ENCODE data around the gene RXRA.

RXRA gene

DNA sequence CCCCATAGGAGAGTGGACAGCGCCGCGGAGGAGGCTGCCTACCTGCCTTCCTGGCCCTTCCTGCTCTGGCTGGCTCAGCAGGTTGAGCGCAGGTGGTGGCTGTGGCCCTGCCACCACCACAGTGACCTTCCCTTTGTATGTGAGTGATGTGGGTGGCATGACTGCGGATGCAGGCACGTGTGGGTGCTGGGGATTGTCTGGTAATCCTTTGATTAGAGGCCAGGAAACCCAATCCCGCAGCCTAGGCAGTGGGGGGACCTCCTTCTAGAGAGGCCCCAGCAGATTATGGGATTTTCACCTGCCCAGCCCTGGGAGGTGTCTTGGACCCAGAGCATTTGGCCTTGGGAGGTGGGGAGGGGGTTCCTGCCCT, 16.5 kb downstream of the RXRA start:
- Histone ChIP-seq H3K36me3 (ENCODE audit: insufficient read depth, low read length) (no peaks in the 10 kb centered on the region), H3K9me3 (ENCODE audit: insufficient read depth, low read depth, low read length) (no peaks in the 10 kb centered on the region), H3K4me3 (ENCODE audit: low read length) (no peak overlapping the region), H3K27me3 (ENCODE audit: insufficient read depth, low read length) (no peaks in the 10 kb centered on the region), H3K9ac (ENCODE audit: low read depth, low read length) (no peak overlapping the region), H3K27ac (ENCODE audit: low read depth, low read length) (no peak overlapping the region), H3K4me1 (ENCODE audit: insufficient read depth, low read length) (no peaks in the 10 kb centered on the region)
- whole genome bisulfite sequencing, result 92% methylated on average over 7 of the region's 7 CpGs

DNA sequence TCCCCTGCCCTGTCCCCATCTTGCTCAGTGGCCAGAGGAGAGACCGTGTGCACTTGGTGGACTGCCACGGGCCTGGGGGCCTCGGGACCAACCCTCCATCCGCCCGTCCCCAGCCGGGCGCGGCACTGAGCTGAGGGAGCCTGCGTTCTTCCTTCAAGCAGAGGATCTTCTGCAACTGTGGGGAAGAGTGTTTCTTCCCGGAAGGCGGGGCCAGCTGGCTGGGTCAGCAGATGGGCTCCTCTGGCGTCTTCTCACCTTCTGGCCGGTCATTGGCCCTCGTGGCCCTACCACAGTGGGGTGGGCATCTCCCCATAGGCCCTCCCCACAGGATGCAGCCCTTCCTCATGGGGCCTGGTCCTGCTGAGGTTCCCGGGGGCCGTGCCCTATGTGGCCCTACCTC, 17.4 kb downstream of the RXRA start:
- H3K27ac ChIP-seq (ENCODE audit: low read depth, low read length), result no peak overlapping the region
- WGBS, result 93% methylated on average over 16 of the region's 16 CpGs
- no peak overlapping the region for H3K9ac ChIP-seq (ENCODE audit: low read depth, low read length)
- H3K27me3 ChIP-seq (ENCODE audit: insufficient read depth, low read length), result no peaks in the 10 kb centered on the region
- no peaks in the 10 kb centered on the region for H3K4me1 ChIP-seq (ENCODE audit: insufficient read depth, low read length)
- H3K4me3 ChIP-seq (ENCODE audit: low read length), result no peak overlapping the region
- H3K9me3 ChIP-seq (ENCODE audit: insufficient read depth, low read depth, low read length), result no peaks in the 10 kb centered on the region
- no peaks in the 10 kb centered on the region for H3K36me3 ChIP-seq (ENCODE audit: insufficient read depth, low read length)

DNA sequence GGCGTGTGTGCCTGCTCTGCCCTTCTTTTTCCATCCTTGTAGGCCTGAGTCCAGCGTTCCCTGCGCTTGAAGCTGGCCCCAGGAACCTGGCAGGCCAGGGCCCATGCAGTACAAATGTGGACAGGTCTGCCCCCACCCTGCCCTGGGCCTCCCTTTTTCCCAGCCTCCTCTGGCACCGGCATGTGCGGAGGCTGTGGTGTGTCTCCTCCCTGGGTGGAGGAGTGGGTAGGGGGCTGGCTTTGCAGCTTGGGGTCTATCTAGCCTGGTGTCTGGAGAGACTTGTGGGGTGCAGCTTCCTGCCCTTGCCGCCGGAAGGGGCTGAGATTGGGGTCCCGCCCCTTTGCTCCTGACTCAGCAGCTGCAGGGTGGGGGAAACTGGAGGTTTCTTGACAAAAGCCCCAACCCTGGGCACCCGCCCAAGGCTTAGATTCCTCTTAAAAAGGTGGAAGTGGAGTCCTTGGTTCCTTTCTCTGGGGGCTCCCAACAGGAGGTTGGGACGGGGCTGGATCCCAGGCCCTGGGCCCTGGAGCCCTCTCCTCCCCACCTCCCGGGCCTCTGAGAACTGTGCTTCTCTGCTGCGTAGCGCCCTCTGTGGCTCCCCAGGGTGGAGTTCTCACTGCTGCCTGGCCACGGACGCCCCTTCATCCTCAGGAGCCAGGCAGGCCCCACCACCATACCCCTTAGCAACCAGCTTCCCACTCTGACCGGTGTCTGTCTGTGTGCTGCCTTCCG, 18.0 kb downstream of the RXRA start:
- no peaks in the 10 kb centered on the region for H3K4me1 ChIP-seq (ENCODE audit: insufficient read depth, low read length)
- H3K9me3 ChIP-seq (ENCODE audit: insufficient read depth, low read depth, low read length), result no peaks in the 10 kb centered on the region
- no peak overlapping the region for H3K9ac ChIP-seq (ENCODE audit: low read depth, low read length)
- H3K4me3 ChIP-seq (ENCODE audit: low read length), result no peak overlapping the region
- WGBS, result 92% methylated on average over 16 of the region's 17 CpGs
- H3K36me3 ChIP-seq (ENCODE audit: insufficient read depth, low read length), result no peaks in the 10 kb centered on the region
- H3K27me3 ChIP-seq (ENCODE audit: insufficient read depth, low read length), result no peaks in the 10 kb centered on the region
- H3K27ac ChIP-seq (ENCODE audit: low read depth, low read length), result no peak overlapping the region

DNA sequence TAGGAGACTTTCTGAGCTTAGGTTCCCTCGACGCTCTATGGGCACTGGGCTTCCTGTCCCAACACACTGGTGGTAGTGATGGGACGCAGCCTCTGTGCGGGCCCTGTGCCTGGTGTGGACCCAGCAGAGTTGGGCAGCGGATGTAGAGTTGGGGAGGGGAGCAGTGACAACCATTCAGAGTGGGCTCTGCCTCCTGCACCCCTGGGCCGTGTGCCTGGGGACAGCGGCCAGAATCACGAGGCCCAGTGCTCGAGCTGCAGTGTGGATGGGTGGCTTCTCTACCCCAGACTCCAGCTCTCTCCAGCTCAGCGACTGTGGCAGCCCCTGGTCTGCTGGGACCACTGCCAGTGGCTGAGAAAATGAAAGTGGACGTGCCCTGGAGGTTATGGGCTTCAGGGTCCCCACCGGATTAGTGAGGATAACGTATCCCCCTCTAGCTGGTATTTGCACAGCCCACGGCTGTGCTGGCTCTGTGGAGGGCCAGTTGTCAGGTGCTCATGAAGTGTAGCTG, 18.6 kb downstream of the RXRA start:
- H3K4me1 ChIP-seq (ENCODE audit: insufficient read depth, low read length), result no peaks in the 10 kb centered on the region
- no peak overlapping the region for H3K27ac ChIP-seq (ENCODE audit: low read depth, low read length)
- H3K27me3 ChIP-seq (ENCODE audit: insufficient read depth, low read length), result no peaks in the 10 kb centered on the region
- WGBS, result 95% methylated on average over 14 of the region's 14 CpGs
- no peaks in the 10 kb centered on the region for H3K9me3 ChIP-seq (ENCODE audit: insufficient read depth, low read depth, low read length)
- no peak overlapping the region for H3K9ac ChIP-seq (ENCODE audit: low read depth, low read length)
- H3K4me3 ChIP-seq (ENCODE audit: low read length), result no peak overlapping the region
- H3K36me3 ChIP-seq (ENCODE audit: insufficient read depth, low read length), result no peaks in the 10 kb centered on the region

DNA sequence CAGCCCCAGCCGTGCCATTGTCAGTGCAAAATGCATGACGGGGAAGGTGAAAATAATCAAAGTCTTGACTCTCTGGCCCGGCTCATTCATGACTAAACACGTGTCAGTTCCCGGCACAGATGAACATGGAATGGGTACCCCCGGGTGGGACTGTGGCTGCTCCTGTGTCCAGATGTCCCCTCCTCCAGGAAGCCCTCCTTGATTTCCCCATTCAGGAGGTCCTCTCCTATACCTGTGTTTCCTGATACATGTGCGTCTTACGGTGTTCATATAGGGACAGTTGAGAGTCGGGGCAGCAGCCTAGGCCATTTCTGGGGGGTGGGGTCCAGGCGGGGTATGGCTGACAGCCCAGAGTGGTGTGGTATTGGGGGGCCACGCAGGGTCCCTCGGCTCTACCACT, 19.5 kb downstream of the RXRA start:
- Histone ChIP-seq H3K36me3 (ENCODE audit: insufficient read depth, low read length) (no peaks in the 10 kb centered on the region), H3K9ac (ENCODE audit: low read depth, low read length) (no peak overlapping the region), H3K9me3 (ENCODE audit: insufficient read depth, low read depth, low read length) (no peaks in the 10 kb centered on the region), H3K4me1 (ENCODE audit: insufficient read depth, low read length) (no peaks in the 10 kb centered on the region), H3K27ac (ENCODE audit: low read depth, low read length) (no peak overlapping the region), H3K27me3 (ENCODE audit: insufficient read depth, low read length) (no peaks in the 10 kb centered on the region), H3K4me3 (ENCODE audit: low read length) (no peak overlapping the region)
- 95% methylated on average over 12 of the region's 12 CpGs for WGBS

DNA sequence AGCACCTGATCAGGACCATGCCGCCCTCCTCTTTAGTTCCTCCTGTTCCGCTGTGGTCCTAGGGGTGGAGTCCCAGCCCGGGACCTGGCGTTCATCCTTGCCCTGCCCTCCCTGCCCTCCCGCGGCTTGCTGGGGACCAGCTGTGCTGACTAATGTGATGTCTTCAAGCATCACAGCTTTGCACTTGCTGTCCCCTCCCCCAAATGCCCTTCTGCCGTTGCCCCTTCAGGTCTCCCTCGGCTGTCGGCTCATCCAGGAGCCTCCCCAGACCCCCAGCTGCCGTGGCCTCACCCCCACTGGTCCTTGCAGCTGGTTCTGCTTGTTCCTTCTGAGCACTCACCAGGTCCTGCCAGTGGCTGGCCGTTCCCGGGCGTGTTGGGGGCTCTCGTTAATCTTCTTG, 19.9 kb downstream of the RXRA start:
- H3K9me3 ChIP-seq (ENCODE audit: insufficient read depth, low read depth, low read length), result no peaks in the 10 kb centered on the region
- H3K9ac ChIP-seq (ENCODE audit: low read depth, low read length), result no peak overlapping the region
- H3K27ac ChIP-seq (ENCODE audit: low read depth, low read length), result no peak overlapping the region
- H3K36me3 ChIP-seq (ENCODE audit: insufficient read depth, low read length), result no peaks in the 10 kb centered on the region
- no peaks in the 10 kb centered on the region for H3K27me3 ChIP-seq (ENCODE audit: insufficient read depth, low read length)
- H3K4me3 ChIP-seq (ENCODE audit: low read length), result no peak overlapping the region
- H3K4me1 ChIP-seq (ENCODE audit: insufficient read depth, low read length), result no peaks in the 10 kb centered on the region
- 81% methylated on average over 14 of the region's 14 CpGs for WGBS

DNA sequence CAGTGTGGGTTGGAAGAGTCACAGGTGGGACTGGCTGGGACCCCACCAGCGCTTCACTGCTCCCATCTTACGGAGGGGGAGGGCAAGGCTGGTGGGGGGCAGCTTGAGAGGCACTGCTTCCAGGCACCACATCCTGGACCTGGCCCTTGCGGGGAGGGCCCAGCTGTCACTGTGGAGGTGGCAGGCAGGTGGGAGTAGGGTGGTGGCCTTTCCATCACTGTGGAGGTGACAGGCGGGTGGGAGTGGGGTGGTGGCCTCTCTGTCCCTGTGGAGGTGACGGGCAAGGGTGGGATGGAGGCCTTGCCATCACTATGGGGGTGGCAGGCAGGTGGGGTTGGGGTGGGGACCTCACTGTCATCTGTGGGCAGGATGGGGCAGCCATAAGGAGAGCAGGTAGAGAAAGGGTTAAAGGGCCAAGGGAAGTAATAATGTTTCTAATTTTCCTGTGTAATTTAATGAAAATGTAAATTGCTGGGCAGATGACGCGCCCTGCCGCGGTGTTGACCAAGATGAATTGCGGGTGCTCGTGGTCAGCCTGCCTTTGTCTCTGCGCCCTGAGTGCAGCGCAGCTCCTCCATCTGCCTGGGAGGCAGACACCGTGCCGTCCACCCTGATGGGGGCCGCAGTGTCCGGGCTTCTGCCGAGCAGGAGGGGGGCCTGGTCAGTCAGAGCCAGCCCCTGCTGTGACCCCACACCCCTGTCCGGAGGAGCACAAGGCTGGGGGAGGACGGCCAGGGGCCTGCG, 20.8 kb downstream of the RXRA start:
- H3K9ac ChIP-seq (ENCODE audit: low read depth, low read length), result no peak overlapping the region
- H3K27me3 ChIP-seq (ENCODE audit: insufficient read depth, low read length), result no peaks in the 10 kb centered on the region
- 94% methylated on average over 21 of the region's 21 CpGs for WGBS
- no peaks in the 10 kb centered on the region for H3K36me3 ChIP-seq (ENCODE audit: insufficient read depth, low read length)
- no peaks in the 10 kb centered on the region for H3K9me3 ChIP-seq (ENCODE audit: insufficient read depth, low read depth, low read length)
- no peaks in the 10 kb centered on the region for H3K4me1 ChIP-seq (ENCODE audit: insufficient read depth, low read length)
- H3K27ac ChIP-seq (ENCODE audit: low read depth, low read length), result no peak overlapping the region
- H3K4me3 ChIP-seq (ENCODE audit: low read length), result no peak overlapping the region

DNA sequence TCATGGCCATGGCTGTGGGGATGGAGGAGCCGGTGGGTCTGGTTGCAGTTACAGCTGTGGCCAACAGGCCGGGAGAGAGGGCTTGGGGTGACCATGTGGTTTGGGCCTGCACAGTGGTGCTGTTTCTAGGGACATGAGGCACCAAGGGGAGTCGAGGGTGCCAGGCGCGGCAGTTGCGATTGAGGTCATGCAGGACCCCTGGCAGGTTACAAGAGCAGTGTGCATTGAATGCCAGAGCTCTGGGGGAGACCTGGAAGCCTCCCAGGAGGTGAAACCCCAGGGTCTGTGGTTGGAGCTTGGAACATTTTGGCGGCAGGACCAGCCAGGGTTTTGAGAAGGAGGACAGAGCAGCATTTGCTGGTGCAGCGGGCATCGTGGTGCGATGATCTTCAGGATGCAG, 21.7 kb downstream of the RXRA start:
- no peaks in the 10 kb centered on the region for H3K9me3 ChIP-seq (ENCODE audit: insufficient read depth, low read depth, low read length)
- H3K27ac ChIP-seq (ENCODE audit: low read depth, low read length), result no peak overlapping the region
- WGBS, result 94% methylated on average over 10 of the region's 10 CpGs
- H3K36me3 ChIP-seq (ENCODE audit: insufficient read depth, low read length), result no peaks in the 10 kb centered on the region
- H3K9ac ChIP-seq (ENCODE audit: low read depth, low read length), result no peak overlapping the region
- no peak overlapping the region for H3K4me3 ChIP-seq (ENCODE audit: low read length)
- H3K4me1 ChIP-seq (ENCODE audit: insufficient read depth, low read length), result no peaks in the 10 kb centered on the region
- H3K27me3 ChIP-seq (ENCODE audit: insufficient read depth, low read length), result no peaks in the 10 kb centered on the region

DNA sequence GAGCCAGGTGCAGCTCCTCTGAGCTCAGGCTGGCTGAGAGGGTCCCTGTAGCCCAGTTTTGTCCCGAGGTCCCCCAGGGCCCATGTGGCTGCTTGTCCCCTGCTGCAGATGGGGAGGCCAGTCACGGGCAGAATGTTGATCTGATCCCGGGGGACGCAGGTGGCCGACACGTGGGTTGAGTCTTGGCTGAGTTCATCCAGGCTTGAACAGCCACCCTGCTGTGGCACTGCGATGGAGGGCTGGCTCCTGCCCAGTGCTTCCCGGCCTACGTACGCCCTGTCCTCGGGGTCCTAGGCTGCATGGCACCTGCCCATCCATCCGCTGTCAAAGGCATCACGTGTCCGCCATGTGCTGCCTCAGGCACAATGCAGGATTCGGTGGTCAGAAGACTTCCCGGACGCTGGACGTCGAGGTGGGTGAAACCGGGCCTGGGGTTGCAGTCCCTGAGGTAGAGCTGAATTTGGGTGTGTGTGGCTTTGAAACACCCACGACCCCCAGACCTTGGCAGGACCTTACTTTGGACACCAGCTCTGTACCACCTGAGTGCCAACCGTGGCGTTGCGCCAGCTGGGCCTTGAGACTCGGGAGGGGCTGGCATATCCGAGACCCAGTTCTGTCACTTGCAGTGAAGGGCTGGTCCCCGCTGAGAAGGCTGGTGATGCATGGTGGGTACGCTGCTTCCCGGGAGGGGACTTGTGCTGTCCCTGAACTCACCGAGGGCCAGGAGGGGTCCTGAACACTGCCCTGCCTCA, 22.3 kb downstream of the RXRA start:
- no peaks in the 10 kb centered on the region for H3K9me3 ChIP-seq (ENCODE audit: insufficient read depth, low read depth, low read length)
- no peak overlapping the region for H3K4me3 ChIP-seq (ENCODE audit: low read length)
- no peaks in the 10 kb centered on the region for H3K36me3 ChIP-seq (ENCODE audit: insufficient read depth, low read length)
- H3K4me1 ChIP-seq (ENCODE audit: insufficient read depth, low read length), result no peaks in the 10 kb centered on the region
- no peak overlapping the region for H3K9ac ChIP-seq (ENCODE audit: low read depth, low read length)
- H3K27ac ChIP-seq (ENCODE audit: low read depth, low read length), result no peak overlapping the region
- 94% methylated on average over 30 of the region's 30 CpGs for WGBS
- H3K27me3 ChIP-seq (ENCODE audit: insufficient read depth, low read length), result no peaks in the 10 kb centered on the region

DNA sequence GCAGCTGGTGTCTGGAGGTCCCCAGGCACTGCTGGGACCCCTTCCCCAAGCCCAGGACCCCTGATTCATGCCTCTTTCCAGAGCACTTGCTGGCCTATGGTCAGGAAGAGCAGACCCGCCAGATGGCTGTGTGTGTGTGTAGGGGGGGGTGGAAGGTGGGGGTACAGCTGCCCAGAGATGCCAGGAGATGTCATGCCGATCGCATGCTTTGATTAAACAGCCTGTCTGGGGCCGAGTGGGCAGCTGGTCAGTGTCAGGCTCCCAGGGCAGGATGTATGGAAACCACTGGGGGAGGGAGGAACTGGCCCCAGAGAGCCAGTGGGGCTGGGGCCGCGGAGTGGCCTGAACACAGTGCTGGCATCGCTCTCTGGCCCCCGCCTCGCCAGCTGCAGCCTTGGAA, 23.7 kb downstream of the RXRA start:
- H3K27me3 ChIP-seq (ENCODE audit: insufficient read depth, low read length), result no peaks in the 10 kb centered on the region
- H3K36me3 ChIP-seq (ENCODE audit: insufficient read depth, low read length), result no peaks in the 10 kb centered on the region
- peaks cover 3% of the 10 kb centered on the region; the same call in 1 of the 2 replicates for H3K4me1 ChIP-seq (ENCODE audit: insufficient read depth, low read length)
- H3K27ac ChIP-seq (ENCODE audit: low read depth, low read length), result no peak overlapping the region
- H3K4me3 ChIP-seq (ENCODE audit: low read length), result no peak overlapping the region
- no peak overlapping the region for H3K9ac ChIP-seq (ENCODE audit: low read depth, low read length)
- H3K9me3 ChIP-seq (ENCODE audit: insufficient read depth, low read depth, low read length), result no peaks in the 10 kb centered on the region
- WGBS, result 92% methylated on average over 9 of the region's 9 CpGs

DNA sequence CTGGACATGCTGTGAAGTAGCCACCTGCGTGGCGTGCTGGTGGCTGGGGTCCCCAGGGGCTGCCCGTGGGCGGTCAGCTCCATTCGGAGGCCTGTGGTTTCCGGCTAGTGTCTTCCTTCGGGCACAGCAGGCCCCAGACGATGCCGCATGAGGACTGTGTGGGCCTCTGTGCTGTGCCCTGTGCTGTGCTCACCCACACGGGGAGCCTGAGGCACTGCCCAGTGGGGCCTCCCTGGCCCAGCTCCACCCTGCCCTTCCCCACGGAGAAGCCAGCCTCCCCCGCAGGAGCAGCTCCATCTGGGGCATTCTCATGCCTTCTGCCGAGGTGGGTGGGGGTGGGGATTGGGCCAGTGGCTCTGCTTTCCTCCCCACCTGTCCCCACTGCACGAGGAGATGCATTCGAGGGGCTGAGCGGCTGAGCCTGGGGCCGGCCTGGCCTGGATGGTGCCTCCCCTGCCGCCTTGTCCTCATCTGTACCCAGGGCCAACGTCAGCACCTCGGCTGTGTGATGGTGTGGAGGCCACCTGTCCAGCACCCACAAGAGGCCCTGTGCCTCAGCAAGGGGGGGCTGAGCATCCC, 24.2 kb downstream of the RXRA start:
- 84% methylated on average over 20 of the region's 20 CpGs for WGBS
- Histone ChIP-seq H3K27me3 (ENCODE audit: insufficient read depth, low read length) (no peaks in the 10 kb centered on the region), H3K36me3 (ENCODE audit: insufficient read depth, low read length) (no peaks in the 10 kb centered on the region), H3K9ac (ENCODE audit: low read depth, low read length) (no peak overlapping the region), H3K27ac (ENCODE audit: low read depth, low read length) (no peak overlapping the region), H3K4me3 (ENCODE audit: low read length) (no peak overlapping the region), H3K9me3 (ENCODE audit: insufficient read depth, low read depth, low read length) (no peaks in the 10 kb centered on the region), H3K4me1 (ENCODE audit: insufficient read depth, low read length) (peaks cover 6% of the 10 kb centered on the region; the same call in 1 of the 2 replicates)

All from HUES64 (cell line).